ENCODE data around the gene SOCS3. TPM values are rescaled to one million over a fixed set of nuclear protein-coding genes. Genes with fewer than 3 reads are reported as not detected.
"Not testable (repeated sequence)": the region's sequence is repeated elsewhere in the genome, so short reads cannot be mapped to it uniquely, and the experiment has no call there.

Gene SOCS3
- total RNA-seq, 2 experiments from 2014 or later, result 281 to 290 TPM

DNA sequence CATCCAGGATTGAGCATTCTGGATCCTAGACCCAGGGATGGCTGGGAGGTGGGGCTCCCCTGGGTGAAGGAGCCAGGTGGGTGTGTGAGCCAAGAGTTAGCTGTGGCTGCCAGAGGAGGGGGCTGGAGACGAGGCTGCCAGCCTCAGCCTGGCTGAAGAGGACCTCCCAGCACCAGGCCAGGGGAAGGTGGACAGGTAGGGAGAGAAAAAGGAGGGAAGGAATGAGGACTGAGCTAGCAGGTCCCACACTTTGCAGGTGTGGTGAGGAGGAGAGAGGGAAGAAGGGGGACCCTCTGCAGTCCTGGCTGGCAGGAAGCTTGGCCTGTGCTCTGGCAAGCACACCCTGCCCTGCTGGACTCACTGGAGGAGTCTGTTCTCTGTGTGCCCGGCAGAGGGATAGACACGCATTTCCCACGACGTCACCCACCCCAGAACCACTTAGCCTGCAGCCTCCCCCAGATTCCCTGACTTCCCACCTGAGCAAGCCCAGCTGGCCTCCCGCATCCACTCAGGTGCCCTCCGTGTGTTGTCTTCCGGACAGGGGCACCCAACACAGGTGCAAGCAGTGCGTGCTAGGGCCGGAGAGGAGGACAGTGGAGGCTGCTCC, 42.0 kb downstream of the SOCS3 start:
- peak overlapping the region; percentile 0 for H3K27ac Mint-ChIP-seq
- H3K36me3 Mint-ChIP-seq (ENCODE audit: low read depth), result no peaks in the 10 kb centered on the region
- peaks cover 41% of the 10 kb centered on the region for H3K4me1 Mint-ChIP-seq (ENCODE audit: low read depth)
- no peaks in the 10 kb centered on the region for H3K9me3 Mint-ChIP-seq
- DNase-seq, result no peak
- H3K4me3 Mint-ChIP-seq, result no peak overlapping the region
- intact Hi-C loops (cut with micrococcal nuclease), result no loop called here
- CTCF ChIA-PET, result interaction anchor here (0.7 to 1.9 kb wide), 3 partner anchors 7 to 67 kb away, joined by 3 to 6 read pairs (median 3); no protein-coding TSS in a partner anchor
- H3K27me3 Mint-ChIP-seq (ENCODE audit: low read depth), result no peaks in the 10 kb centered on the region

- peak; percentile 65 for DNase-seq
- intact Hi-C loops (cut with micrococcal nuclease), result no loop called here
- Mint-ChIP-seq H3K4me1 (ENCODE audit: low read depth) (peaks cover 41% of the 10 kb centered on the region), H3K27me3 (ENCODE audit: low read depth) (no peaks in the 10 kb centered on the region), H3K36me3 (ENCODE audit: low read depth) (no peaks in the 10 kb centered on the region), H3K27ac (peak overlapping the region; percentile 90), H3K9me3 (no peaks in the 10 kb centered on the region), H3K4me3 (peak overlapping the region; percentile 42)
- CTCF ChIA-PET, result interaction anchor here (0.6 to 1.9 kb wide), 10 partner anchors 8 to 1794 kb away, joined by 3 to 6 read pairs (median 3); no protein-coding TSS in a partner anchor
Measured at GRCh38 chr17:78316867-78317789, 42.7 kb downstream of the SOCS3 start.

GRCh38 chr17:78316115-78316866, 43.6 kb downstream of the SOCS3 start:
- CTCF ChIA-PET, result interaction anchor here (0.6 to 1.9 kb wide), 12 partner anchors 9 to 1793 kb away, joined by 3 to 6 read pairs (median 3); no protein-coding TSS in a partner anchor
- no peak for DNase-seq
- no peaks in the 10 kb centered on the region for H3K9me3 Mint-ChIP-seq
- peak overlapping the region; percentile 90 for H3K27ac Mint-ChIP-seq
- no peaks in the 10 kb centered on the region for H3K27me3 Mint-ChIP-seq (ENCODE audit: low read depth)
- H3K4me1 Mint-ChIP-seq (ENCODE audit: low read depth), result peaks cover 41% of the 10 kb centered on the region
- H3K4me3 Mint-ChIP-seq, result peak overlapping the region; percentile 42
- intact Hi-C loops (cut with micrococcal nuclease), result no loop called here
- no peaks in the 10 kb centered on the region for H3K36me3 Mint-ChIP-seq (ENCODE audit: low read depth)

- DNase-seq, result peak; percentile 87
- no peaks in the 10 kb centered on the region for H3K27me3 Mint-ChIP-seq (ENCODE audit: low read depth)
- H3K4me3 Mint-ChIP-seq, result peak overlapping the region; percentile 58
- peaks cover 41% of the 10 kb centered on the region for H3K4me1 Mint-ChIP-seq (ENCODE audit: low read depth)
- H3K9me3 Mint-ChIP-seq, result no peaks in the 10 kb centered on the region
- CTCF ChIA-PET, result interaction anchor here (0.6 to 1.2 kb wide), 4 partner anchors 24 to 902 kb away, joined by 3 to 6 read pairs (median 3); no protein-coding TSS in a partner anchor
- H3K27ac Mint-ChIP-seq, result peak overlapping the region; percentile 90
- intact Hi-C loops (cut with micrococcal nuclease), result loop anchor here (1.0 to 2.0 kb wide), 3 partner anchors 25 to 57 kb away; no protein-coding TSS in a partner anchor
- no peaks in the 10 kb centered on the region for H3K36me3 Mint-ChIP-seq (ENCODE audit: low read depth)
Measured at GRCh38 chr17:78315355-78316114, 44.3 kb downstream of the SOCS3 start.

GRCh38 chr17:78314683-78315354, 45.1 kb downstream of the SOCS3 start:
- peak; percentile 52 for DNase-seq
- intact Hi-C loops (cut with micrococcal nuclease), result loop anchor here (1.0 to 2.0 kb wide), 5 partner anchors 25 to 56 kb away; partner anchors contain the start of gene SOCS3

GRCh38 chr17:78313735-78314648, 45.9 kb downstream of the SOCS3 start:
- Mint-ChIP-seq H3K27ac (peak overlapping the region; percentile 90), H3K36me3 (ENCODE audit: low read depth) (no peaks in the 10 kb centered on the region), H3K27me3 (ENCODE audit: low read depth) (no peaks in the 10 kb centered on the region), H3K4me1 (ENCODE audit: low read depth) (peaks cover 41% of the 10 kb centered on the region), H3K9me3 (no peaks in the 10 kb centered on the region), H3K4me3 (peak overlapping the region; percentile 58)
- intact Hi-C loops (cut with micrococcal nuclease), result loop anchor here (1.0 to 2.0 kb wide), 3 partner anchors 29 to 55 kb away; partner anchors contain the start of gene SOCS3
- peak; percentile 89 for DNase-seq
- CTCF ChIA-PET, result interaction anchor here (1.0 to 1.2 kb wide), 4 partner anchors 23 to 62 kb away, joined by 3 to 4 read pairs (median 3); no protein-coding TSS in a partner anchor

More at GRCh38 chr17:78314683-78315354, 45.1 kb downstream of the SOCS3 start:
- H3K27ac Mint-ChIP-seq, result peak overlapping the region; percentile 90
- peak overlapping the region; percentile 58 for H3K4me3 Mint-ChIP-seq
- H3K27me3 Mint-ChIP-seq (ENCODE audit: low read depth), result no peaks in the 10 kb centered on the region
- H3K4me1 Mint-ChIP-seq (ENCODE audit: low read depth), result peaks cover 41% of the 10 kb centered on the region
- H3K9me3 Mint-ChIP-seq, result no peaks in the 10 kb centered on the region
- H3K36me3 Mint-ChIP-seq (ENCODE audit: low read depth), result no peaks in the 10 kb centered on the region
- CTCF ChIA-PET, result interaction anchor here (1.0 to 1.2 kb wide), 3 partner anchors 25 to 63 kb away, joined by 3 to 4 read pairs (median 3); no protein-coding TSS in a partner anchor

- H3K27ac Mint-ChIP-seq; H3K9me3 Mint-ChIP-seq; H3K4me1 Mint-ChIP-seq (ENCODE audit: low read depth); intact Hi-C loops (cut with micrococcal nuclease); H3K4me3 Mint-ChIP-seq; H3K27me3 Mint-ChIP-seq (ENCODE audit: low read depth); H3K36me3 Mint-ChIP-seq (ENCODE audit: low read depth); DNase-seq: not testable (repeated sequence)
- CTCF ChIA-PET, result interaction anchor here (1.2 kb wide), 1 partner anchor 397 kb away, joined by 4 read pairs; no protein-coding TSS in a partner anchor
Measured at GRCh38 chr17:78309659-78310255, 50.1 kb downstream of the SOCS3 start.

DNA sequence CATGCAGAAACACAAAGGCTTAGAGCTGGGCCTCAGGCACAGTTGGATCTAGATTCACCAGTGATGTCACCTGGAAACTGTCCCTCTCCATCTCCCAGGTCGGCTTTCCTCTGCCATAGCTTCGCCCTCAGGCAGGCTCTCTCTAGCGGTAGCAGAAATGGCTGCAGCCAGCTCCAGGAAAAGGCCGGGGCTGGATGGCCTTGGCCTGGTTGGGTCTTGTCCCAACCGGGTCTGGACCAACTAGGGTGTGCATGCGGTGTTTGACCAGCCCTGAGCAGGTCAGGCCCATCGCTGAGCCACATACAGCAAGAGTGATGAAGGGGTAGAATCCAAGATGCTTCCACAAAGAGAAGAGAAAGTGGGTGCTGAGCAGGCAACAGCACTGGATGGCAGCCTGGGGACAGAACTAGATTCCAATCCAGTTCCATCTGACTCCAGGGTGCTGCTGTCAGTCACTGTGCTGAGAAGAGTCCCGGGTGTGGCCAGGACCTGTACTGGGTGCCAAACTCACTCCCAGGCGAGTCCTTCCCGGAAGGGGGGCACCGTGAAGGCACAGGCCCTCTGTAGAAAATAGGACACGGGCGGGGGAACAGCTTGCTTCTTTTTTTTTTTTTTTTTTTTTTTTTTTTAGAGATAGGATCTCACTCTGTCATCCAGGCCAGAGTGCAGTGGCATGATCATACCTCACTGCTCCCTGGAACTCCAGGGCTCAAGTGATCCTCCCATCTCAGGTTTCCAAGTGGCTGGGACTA, 51.8 kb downstream of the SOCS3 start:
- Mint-ChIP-seq H3K4me1 (ENCODE audit: low read depth) (no peaks in the 10 kb centered on the region), H3K36me3 (ENCODE audit: low read depth) (no peaks in the 10 kb centered on the region), H3K9me3 (no peaks in the 10 kb centered on the region), H3K27ac (no peak overlapping the region), H3K27me3 (ENCODE audit: low read depth) (no peaks in the 10 kb centered on the region), H3K4me3 (no peak overlapping the region)
- intact Hi-C loops (cut with micrococcal nuclease), result no loop called here
- CTCF ChIA-PET, result interaction anchor here (0.6 to 0.7 kb wide), 3 partner anchors 20 to 529 kb away, joined by 3 to 5 read pairs (median 3); no protein-coding TSS in a partner anchor
- no peak for DNase-seq

DNA sequence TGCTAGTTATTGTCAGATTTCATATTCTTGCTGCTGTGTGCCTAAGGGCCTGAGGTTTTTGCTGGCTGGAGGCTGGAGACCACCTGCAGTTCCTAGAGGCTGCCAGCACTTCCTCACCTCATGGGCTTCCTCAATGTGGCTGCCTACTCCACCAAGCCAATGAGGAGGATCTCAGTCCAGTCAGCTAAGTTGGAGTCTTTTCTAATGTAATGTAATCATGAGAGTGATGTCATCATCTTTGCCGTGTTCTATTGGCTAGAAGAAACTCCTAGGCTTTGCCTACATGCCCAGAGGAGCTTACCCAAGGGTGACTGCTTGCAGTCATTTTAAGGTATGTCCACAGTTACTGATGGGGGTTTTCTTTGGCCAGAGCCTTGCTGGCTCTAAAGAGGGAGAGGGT, 53.0 kb downstream of the SOCS3 start:
- DNase-seq, result no peak
- CTCF ChIA-PET, result no interaction called here
- Mint-ChIP-seq H3K4me3 (no peak overlapping the region), H3K27me3 (ENCODE audit: low read depth) (no peaks in the 10 kb centered on the region), H3K27ac (no peak overlapping the region), H3K4me1 (ENCODE audit: low read depth) (no peaks in the 10 kb centered on the region), H3K9me3 (no peaks in the 10 kb centered on the region), H3K36me3 (ENCODE audit: low read depth) (no peaks in the 10 kb centered on the region)
- intact Hi-C loops (cut with micrococcal nuclease), result no loop called here

Measured in activated naive CD4-positive, alpha-beta T cell treated with anti-CD3 and anti-CD28 coated beads for 36 hours (primary cell).